H1 (cell line): ENCODE results near the gene ADAMTS8. TPM values are rescaled to one million over a fixed set of nuclear protein-coding genes. Genes with fewer than 3 reads are reported as not detected.

ENCODE experiments used
- ASH2L ChIP-seq: fragments of 200-600, 300-600 bp; sonication (generic); IDR thresholded peaks from one replicate; pipeline ENCODE4 v1.7.1; 2017; ENCODE audit warnings: low read length
- polyA plus RNA-seq, 7 experiments: library from polyadenylated mRNA; depleted of rRNA in 3 of 7; stranded (reverse) in 5 of 7; unstranded in 2 of 7; fragments of >200 nt in 5 of 7; fragments of 200-250 nt in 2 of 7; gene quantifications; 1 replicate in 5 of 7; 2 replicates in 1 of 7; 4 replicates in 1 of 7; pipeline versions ENCODE4 v1.2.1 to v1.2.3, GENCODE V29; 2011 to 2013; ENCODE audit warnings: missing spikeins in 2 of 7, mixed read lengths in 2 of 7
- total RNA-seq: library from RNA; stranded (reverse); fragmentation: NEBNext Ultra II Directional; extraction: Animal tissue kit (Norgen Biotek cat#: 25700); gene quantifications from 2 replicates; pipeline ENCODE4 v1.2.1, GENCODE V29; 2021

ADAMTS8 gene
- total and polyA plus RNA-seq, 2 of the 8 experiments (the other 6 are each of a cell fraction or from before 2014, with no cell fraction given) = 9.3 to 16.6 TPM

GRCh38 chr11:130388607-130389205, 39.7 kb downstream of the ADAMTS8 start (continued):
- TF ChIP-seq ASH2L = no peak
